Daoy (cell line): ENCODE measurements around the gene PXK. TPM values are rescaled to one million over a fixed set of nuclear protein-coding genes. Genes with fewer than 3 reads are reported as not detected.
"Not testable (repeated sequence)": the region's sequence is repeated elsewhere in the genome, so short reads cannot be mapped to it uniquely, and the experiment has no call there.

Experiments used
- DNase-seq: peaks from one replicate; pipeline ENCODE4 v3.0.0-alpha.2; 2015; ENCODE audit warnings: low read depth
- total RNA-seq: library from RNA; depleted of rRNA; stranded (reverse); fragments of >200 nt; shearing (Covaris generic); gene quantifications from 2 replicates; pipeline ENCODE4 v1.2.3, GENCODE V29; 2014; rRNA removed

The PXK gene
- total RNA-seq: 23.6 and 33.7 TPM in 2 replicates

GRCh38 chr3:58332575-58333188, at the start of gene PXK:
Gene PXK (plus strand): TSS chr3:58332892. CDS start chr3:58332989, 97 bp downstream.
- DNase-seq: peak; percentile 81

GRCh38 chr3:58285334-58285733, 47.4 kb upstream of the PXK start:
- DNase-seq: no peak

GRCh38 chr3:58287354-58287753, 45.3 kb upstream of the PXK start:
- no peak for DNase-seq

GRCh38 chr3:58288011-58288728, 44.5 kb upstream of the PXK start:
- DNase-seq: no peak

- not testable (repeated sequence) for DNase-seq
Observed at GRCh38 chr3:58288964-58289613, 43.6 kb upstream of the PXK start.

- DNase-seq: not testable (repeated sequence)
Observed at GRCh38 chr3:58290446-58290845, 42.2 kb upstream of the PXK start.

DNA sequence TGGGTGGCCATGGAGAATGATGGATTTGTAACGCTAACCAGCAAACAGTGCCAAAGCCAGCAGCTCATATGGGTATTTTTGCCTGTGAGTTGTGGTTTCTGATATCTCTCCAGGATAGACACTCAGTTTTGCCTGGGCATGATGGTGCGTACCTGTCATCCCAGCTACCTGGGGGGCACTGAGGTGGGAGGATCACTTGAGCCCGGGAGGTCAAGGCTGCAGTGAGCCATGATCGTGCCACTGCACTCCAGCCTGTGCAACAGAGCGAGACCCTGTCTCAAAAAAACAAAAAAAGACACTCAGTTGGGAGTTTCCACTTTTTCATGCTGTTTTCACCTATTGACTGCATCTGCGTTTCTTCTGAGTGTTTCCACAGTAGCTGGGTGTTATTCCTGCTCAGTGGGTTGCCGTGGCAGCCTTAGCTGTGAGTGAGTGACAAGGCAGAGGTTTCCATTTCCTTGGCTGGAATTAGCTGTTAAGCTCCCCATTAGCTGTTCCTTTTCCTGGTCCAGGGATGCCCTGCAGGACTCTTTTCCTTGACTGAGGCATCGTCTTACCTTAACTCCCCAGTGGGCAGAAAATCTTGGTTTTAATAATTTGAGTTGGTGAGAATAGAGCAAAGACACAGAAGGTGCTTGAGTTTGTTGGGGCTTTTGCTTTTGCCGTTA, 40.9 kb upstream of the PXK start:
- no peak for DNase-seq

GRCh38 chr3:58292866-58293265, 39.8 kb upstream of the PXK start:
- DNase-seq: no peak

- no peak for DNase-seq
Observed at GRCh38 chr3:58293516-58293915, 39.2 kb upstream of the PXK start.

- no peak for DNase-seq
Observed at GRCh38 chr3:58296269-58296668, 36.4 kb upstream of the PXK start.

GRCh38 chr3:58296843-58297242, 35.8 kb upstream of the PXK start:
- DNase-seq: no peak

DNA sequence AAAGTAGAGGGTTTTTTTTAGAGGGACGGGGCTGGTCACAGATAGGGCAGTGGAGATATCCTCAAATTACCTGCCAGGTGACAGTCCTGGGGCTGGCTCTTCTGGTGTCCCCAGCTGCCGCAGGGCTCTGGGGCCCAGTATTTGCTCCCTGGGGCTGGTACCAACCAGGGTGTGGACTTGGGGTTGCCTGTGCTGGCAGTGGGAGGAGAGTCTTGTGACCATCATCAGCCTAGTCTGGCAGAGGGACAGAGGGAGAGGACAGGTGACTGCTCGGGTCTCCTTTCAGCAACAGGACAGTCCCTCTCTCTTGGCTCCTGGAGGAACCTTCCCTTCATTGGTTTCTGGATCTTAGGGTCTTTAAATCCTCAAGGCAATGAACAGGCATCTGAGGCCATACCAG, 34.5 kb upstream of the PXK start:
- no peak for DNase-seq

DNA sequence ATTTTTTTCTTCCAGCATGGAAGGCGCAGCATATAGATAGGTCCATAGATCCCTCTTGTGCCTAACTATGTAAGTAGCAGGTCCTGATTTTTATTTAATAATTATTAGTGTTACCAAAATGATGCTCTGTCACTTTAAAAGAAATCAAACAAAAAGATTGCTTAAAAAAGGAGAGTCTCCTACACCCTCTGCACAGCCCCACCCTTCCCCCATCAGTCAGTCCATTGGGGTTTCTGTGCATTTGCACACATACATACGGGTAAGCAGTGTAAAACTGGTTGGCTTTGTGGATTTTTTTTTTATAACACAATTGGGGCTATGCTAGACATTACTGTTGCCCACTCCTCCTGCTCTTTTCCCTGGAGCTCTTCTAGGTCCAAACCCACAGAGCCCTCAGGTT, 33.6 kb upstream of the PXK start:
- no peak for DNase-seq

DNA sequence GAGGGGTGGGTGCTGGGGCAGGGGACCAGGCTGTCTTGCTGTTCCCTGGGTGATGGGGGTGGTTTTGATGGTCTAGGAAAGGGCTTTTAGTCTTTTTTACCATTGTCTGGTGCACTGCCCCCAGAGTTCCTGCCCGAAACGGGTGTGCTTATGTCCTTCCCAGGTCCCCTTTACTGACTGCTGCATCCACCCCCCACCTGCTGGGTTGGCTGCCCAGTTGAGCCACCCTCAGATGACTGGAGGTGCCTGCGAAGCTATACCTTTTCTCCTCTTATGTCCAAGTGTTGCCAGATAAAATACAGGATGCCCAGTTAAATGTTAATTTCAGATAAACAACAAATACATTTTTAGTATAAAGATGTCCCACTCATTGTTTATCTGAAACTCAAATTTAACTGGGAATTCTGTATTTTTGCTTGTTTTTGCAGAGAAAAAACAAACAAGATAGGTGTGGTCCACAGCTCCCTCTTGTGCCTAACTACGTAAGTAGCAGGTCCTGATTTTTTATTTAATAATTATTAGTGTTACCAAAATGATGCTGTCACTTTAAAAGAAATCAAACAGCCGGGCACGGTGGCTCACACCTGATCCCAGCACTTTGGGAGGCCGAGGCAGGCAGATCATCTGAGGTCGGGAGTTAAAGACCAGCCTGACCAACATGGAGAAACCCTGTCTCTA, 32.7 kb upstream of the PXK start:
- no peak for DNase-seq

- DNase-seq: peak; percentile 97
Observed at GRCh38 chr3:58305882-58306711, 26.6 kb upstream of the PXK start, which contains the start of the genes HTD2 and RPP14. Gene HTD2 (plus strand): TSS chr3:58306520. CDS start chr3:58317614, 11,094 bp downstream. Gene RPP14 (plus strand): TSS chr3:58306245. CDS start chr3:58310330, 4,085 bp downstream.

- DNase-seq: peak; percentile 50
Observed at GRCh38 chr3:58307639-58308215, 25.0 kb upstream of the PXK start.

DNA sequence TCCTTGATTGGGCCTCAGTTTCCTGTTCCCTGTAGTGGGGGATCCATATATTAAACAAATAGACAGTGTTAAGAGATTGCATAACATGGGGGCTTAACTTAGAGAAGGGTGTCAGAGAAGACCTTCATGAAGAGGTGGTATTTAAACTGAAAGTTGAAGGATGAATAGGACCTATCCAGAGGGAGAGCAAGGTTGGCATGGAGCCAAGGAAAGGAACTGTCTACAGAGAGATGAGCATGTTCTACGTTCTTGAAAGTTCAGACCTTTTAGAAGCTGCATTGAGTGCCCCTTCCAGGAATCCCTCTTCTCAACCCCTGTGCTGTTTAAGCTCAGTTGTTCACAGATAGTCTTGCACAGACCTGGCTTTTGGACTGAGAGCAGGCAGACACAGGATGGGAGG, 24.0 kb upstream of the PXK start:
- DNase-seq: no peak

DNA sequence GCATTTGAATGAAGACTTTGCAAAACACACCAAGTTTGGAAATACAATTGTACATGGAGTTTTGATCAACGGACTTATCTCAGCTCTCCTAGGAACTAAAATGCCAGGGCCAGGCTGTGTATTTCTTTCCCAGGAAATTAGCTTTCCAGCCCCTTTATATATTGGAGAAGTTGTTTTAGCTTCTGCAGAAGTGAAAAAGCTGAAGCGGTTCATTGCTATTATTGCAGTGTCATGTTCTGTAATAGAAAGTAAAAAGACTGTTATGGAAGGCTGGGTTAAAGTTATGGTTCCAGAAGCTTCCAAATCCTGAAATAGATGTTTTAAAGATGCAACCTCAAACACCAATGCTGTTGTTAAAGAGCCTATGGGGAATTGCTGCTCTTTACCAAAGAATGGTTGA, 14.9 kb upstream of the PXK start:
- DNase-seq: no peak

DNA sequence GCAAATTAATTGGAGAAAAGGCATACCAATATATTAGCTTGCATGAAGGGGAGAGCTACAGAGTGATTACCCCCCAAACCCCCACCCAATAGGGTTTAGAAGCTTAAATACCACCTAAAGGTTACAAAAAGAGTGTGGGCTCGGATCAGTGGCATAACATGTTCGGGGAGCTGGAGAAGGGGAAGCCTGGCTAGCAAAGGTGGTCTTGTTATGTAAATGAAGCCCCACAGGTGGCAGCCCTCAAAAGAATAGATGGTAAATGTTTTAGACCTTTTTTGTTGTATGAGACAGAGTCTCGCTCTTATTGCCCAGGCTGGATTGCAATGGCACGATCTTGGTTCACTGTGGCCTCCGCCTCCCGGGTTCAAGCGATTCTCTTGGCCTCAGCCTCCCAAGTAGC, 10.9 kb upstream of the PXK start:
- no peak for DNase-seq

GRCh38 chr3:58322793-58323192, 9.9 kb upstream of the PXK start:
- no peak for DNase-seq
